HG02870 (cell line): ENCODE data around the gene ANXA6.
"Not testable (repeated sequence)": the region's sequence is repeated elsewhere in the genome, so short reads cannot be mapped to it uniquely, and the experiment has no call there.

ENCODE experiments used
- ATAC-seq: cut with Tn5 transposase; IDR thresholded peaks from one replicate; pipeline ENCODE4 v1.9.1; 2021; ENCODE audit warnings: mild to moderate bottlenecking, moderate library complexity; ENCODE audit not compliant: unreplicated experiment

The ANXA6 gene

GRCh38 chr5:151181818-151182523, 24.4 kb upstream of the ANXA6 start:
- no peak for ATAC-seq

- ATAC-seq = no peak
These were observed 22.7 kb upstream of the ANXA6 start for GRCh38 chr5:151180291-151180690.

GRCh38 chr5:151179489-151179840, 21.9 kb upstream of the ANXA6 start:
- no peak for ATAC-seq

- ATAC-seq = no peak
These were observed 21.4 kb upstream of the ANXA6 start for GRCh38 chr5:151178777-151179488.

GRCh38 chr5:151178372-151178771, 20.8 kb upstream of the ANXA6 start:
- ATAC-seq = no peak

GRCh38 chr5:151176268-151176667, 18.7 kb upstream of the ANXA6 start:
- ATAC-seq = not testable (repeated sequence)

GRCh38 chr5:151174612-151175101, 17.1 kb upstream of the ANXA6 start:
- ATAC-seq = no peak

GRCh38 chr5:151173711-151174611, 16.4 kb upstream of the ANXA6 start:
- ATAC-seq = no peak

- no peak for ATAC-seq
These were observed 13.9 kb upstream of the ANXA6 start for GRCh38 chr5:151171529-151171928.

- ATAC-seq = no peak
These were observed 11.2 kb upstream of the ANXA6 start for GRCh38 chr5:151168602-151169344.

GRCh38 chr5:151167022-151167421, 9.4 kb upstream of the ANXA6 start:
- ATAC-seq = no peak

GRCh38 chr5:151164687-151165392, 7.3 kb upstream of the ANXA6 start:
- ATAC-seq = peak; percentile 84

- no peak for ATAC-seq
These were observed 5.2 kb upstream of the ANXA6 start for GRCh38 chr5:151162776-151163175.

GRCh38 chr5:151159649-151160373, 2.2 kb upstream of the ANXA6 start:
- peak; percentile 34 for ATAC-seq

- no peak for ATAC-seq
These were observed 695 bp upstream of the ANXA6 start for GRCh38 chr5:151158287-151158661.

GRCh38 chr5:151156507-151157420, 815 bp downstream of the ANXA6 start:
- ATAC-seq = no peak

- ATAC-seq = no peak
These were observed 1.6 kb downstream of the ANXA6 start for GRCh38 chr5:151155775-151156506.
